Measurements from ENCODE around the gene TPK1.
"Not testable (repeated sequence)": the region's sequence is repeated elsewhere in the genome, so short reads cannot be mapped to it uniquely, and the experiment has no call there.

TPK1 gene

GRCh38 chr7:144784441-144784840 is 51.4 kb downstream of the TPK1 start:
- TF ChIP-seq CTCF (IDR thresholded peaks at IDR 0.05; ENCODE audit: low read depth, low read length, missing control alignments) = no peak

GRCh38 chr7:144782883-144783282 is 53.0 kb downstream of the TPK1 start:
- TF ChIP-seq CTCF (IDR thresholded peaks at IDR 0.05; ENCODE audit: low read depth, low read length, missing control alignments) = no peak
- H3K4me3 ChIP-seq (replicated peaks; ENCODE audit: low read depth, low read length) = no peak overlapping the region
- DNase-seq (ENCODE audit: extremely low read depth, low read depth) = no peak

More at GRCh38 chr7:144784441-144784840, 51.4 kb downstream of the TPK1 start:
- no peak overlapping the region for H3K4me3 ChIP-seq (replicated peaks; ENCODE audit: low read depth, low read length)
- no peak for DNase-seq (ENCODE audit: extremely low read depth, low read depth)

- H3K4me3 ChIP-seq (replicated peaks; ENCODE audit: low read depth, low read length) = no peak overlapping the region
- TF ChIP-seq CTCF (IDR thresholded peaks at IDR 0.05; ENCODE audit: low read depth, low read length, missing control alignments) = no peak
- DNase-seq (ENCODE audit: extremely low read depth, low read depth) = no peak
These were observed 55.7 kb downstream of the TPK1 start for GRCh38 chr7:144780071-144780608.

- not testable (repeated sequence) for DNase-seq (ENCODE audit: extremely low read depth, low read depth); H3K4me3 ChIP-seq (replicated peaks; ENCODE audit: low read depth, low read length)
These were observed 58.0 kb downstream of the TPK1 start for GRCh38 chr7:144777889-144778288.

- H3K4me3 ChIP-seq (replicated peaks; ENCODE audit: low read depth, low read length) = no peak overlapping the region
- DNase-seq (ENCODE audit: extremely low read depth, low read depth) = no peak
- TF ChIP-seq CTCF (IDR thresholded peaks at IDR 0.05; ENCODE audit: low read depth, low read length, missing control alignments) = no peak
These were observed 58.6 kb downstream of the TPK1 start for GRCh38 chr7:144777005-144777839.

GRCh38 chr7:144776447-144776846 is 59.4 kb downstream of the TPK1 start:
- H3K4me3 ChIP-seq (replicated peaks; ENCODE audit: low read depth, low read length) = no peak overlapping the region
- TF ChIP-seq CTCF (IDR thresholded peaks at IDR 0.05; ENCODE audit: low read depth, low read length, missing control alignments) = no peak
- no peak for DNase-seq (ENCODE audit: extremely low read depth, low read depth)

- TF ChIP-seq CTCF (IDR thresholded peaks at IDR 0.05; ENCODE audit: low read depth, low read length, missing control alignments) = no peak
- no peak overlapping the region for H3K4me3 ChIP-seq (replicated peaks; ENCODE audit: low read depth, low read length)
- DNase-seq (ENCODE audit: extremely low read depth, low read depth) = no peak
These were observed 60.1 kb downstream of the TPK1 start for GRCh38 chr7:144775749-144776148.

Data from HFF-Myc (cell line).